Activated CD4-positive, alpha-beta T cell treated with anti-CD3 and anti-CD28 coated beads for 48 hours (primary cell): Measurements from ENCODE around the gene MACROH2A1.

Experiments used
- DNase-seq: peaks from one replicate; pipeline ENCODE4 v3.0.0-alpha.2; 2020

The MACROH2A1 gene

DNA sequence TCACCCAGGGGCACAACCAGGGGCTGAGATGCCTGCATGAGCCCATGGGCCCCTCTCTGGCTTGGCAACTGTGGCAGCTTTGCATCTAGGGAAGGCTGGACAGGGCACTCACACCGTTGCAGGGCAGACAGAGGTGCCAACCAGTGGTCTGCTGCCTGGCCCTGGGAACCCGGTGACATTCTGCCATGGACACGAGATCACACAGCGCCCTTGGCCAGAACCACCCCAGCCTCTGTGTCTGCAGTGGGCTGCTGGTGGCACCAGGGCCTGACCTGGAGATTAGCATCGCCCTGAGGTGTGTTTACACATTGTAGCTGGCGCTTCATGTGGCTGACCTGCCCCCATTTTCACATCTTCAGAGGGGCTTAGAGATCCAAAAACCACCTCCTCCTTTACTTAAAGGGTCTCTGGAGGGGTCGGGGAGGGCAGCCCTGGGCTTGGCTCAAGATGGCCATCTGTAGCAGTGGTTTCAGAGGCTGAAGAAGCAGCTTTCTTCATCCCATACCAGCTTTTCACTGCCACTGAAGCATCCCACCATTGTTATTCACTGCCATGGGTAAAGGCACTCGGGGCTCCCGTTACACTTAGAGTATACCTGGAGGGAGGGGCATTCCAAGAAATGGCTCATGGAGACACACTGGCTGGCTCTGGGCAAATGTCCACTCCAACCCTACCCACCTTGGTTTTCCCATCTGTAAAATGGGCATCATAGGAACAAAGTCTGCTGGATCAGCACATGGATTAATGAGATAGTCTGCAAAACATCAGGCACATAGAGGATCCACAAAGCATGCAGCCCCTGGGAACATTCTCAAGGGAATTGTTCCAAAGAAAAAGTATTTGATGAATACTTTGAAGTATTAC lies 36.7 kb upstream of the MACROH2A1 start:
- DNase-seq = no peak

DNA sequence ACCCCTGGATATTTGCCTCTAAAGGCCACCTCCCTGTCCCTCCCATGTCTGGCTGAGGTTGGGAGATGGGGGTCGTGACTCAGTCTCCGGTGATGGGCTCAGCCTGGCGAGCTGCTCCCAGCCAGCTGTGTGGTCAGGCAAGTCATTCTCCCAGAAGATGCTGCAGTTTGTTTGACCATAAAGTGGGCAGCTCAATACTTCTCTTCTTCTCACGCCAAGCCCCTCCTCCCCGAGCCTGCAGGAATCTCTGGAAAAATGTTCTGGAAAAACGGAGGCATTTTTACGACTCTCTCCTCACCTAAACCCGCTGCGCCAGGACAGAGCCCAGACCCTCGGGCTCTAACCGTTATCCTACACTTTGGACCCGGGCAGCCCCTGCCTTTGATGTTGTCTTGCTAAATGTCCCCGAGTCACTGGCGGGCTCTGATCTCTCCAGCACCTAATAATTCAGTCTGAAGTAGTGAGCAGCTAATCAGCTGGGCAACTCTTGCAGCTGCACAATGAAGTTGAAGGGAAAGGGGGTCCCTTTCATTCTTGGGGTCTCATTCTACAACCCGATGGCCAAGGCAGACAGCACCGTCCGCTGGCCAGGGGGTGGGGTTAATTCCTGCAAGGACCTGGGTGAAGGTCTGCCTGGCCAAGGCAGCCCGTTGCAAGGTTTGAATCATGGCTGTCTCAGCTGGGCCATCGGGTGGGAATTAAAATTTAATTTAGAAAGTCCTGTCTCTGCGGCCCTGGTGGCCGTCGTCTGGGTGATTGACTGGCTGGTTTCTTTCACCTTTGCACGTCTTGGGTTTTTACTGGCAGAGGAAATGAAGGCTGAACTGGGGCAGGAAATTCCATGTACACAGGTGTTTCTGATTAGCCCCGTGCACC lies 35.8 kb upstream of the MACROH2A1 start:
- DNase-seq = no peak

DNA sequence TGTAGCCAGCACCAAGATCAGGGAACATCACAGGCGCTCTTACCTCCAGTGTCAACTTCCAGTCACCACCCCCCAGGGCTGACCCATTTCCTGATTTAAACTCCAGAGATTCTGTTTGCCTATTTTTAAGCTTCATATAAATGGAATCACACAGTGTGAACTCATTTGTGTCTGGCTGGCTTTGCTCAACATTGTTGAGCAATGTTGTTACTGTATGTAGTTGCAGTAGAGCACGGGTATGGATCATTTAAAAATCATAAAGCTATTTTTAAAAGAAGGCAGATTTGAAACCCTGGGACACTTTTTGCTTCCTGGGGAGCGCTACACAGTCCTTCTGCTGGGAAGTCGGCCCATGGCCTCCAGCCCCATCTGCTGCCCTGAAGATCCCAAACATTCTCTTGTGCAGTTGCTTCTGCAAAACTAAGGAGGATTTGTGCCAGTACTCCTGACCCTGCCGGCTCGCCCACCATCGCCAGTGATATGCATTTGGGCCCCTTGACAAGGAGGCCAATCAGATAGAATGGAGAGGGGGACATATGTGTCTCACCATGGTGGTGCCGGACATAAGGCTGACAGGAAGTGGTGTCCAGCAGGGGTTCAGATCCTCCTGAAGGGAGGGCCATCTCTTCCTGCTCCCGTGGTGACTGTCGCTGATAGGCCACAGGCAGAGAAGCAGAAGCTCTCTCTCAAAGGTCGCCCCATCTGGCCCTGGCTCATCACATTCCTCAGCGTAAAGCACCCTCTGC lies 34.8 kb upstream of the MACROH2A1 start:
- no peak for DNase-seq

DNA sequence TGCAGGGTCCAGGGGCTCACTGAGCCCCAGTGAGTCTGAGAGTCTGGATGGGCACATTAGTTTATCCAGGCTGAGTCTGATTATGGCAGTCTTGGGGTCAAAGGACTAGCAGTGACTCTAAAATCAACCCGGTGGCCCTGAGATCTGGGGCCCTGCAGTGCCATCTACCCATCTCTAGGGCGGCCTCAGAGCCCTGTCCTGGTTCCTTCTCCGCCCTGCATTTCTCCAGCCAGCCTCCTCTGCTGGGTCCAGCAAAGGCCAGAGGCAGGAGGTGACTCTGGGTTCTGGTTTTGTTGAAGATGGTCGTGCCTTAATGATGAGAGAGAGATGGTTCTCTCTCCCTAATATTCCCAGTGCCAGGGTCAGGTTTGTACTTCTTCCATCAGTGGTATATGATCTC lies 33.1 kb upstream of the MACROH2A1 start:
- no peak for DNase-seq

DNA sequence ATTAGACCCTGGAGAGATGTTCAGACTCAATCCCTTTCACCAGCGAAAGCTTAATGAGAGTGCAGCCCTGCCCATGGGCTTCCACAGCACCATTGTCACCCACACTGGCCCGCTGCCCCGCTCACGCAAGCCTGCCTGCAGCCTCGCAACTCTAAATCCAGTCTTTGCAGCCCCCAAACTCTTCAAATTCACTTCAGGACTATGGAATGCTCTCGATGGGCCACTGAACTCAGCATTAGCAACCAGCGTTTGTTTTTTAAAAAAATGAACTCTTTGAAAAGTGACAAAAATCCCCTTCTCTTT lies 31.1 kb upstream of the MACROH2A1 start:
- DNase-seq = no peak

DNA sequence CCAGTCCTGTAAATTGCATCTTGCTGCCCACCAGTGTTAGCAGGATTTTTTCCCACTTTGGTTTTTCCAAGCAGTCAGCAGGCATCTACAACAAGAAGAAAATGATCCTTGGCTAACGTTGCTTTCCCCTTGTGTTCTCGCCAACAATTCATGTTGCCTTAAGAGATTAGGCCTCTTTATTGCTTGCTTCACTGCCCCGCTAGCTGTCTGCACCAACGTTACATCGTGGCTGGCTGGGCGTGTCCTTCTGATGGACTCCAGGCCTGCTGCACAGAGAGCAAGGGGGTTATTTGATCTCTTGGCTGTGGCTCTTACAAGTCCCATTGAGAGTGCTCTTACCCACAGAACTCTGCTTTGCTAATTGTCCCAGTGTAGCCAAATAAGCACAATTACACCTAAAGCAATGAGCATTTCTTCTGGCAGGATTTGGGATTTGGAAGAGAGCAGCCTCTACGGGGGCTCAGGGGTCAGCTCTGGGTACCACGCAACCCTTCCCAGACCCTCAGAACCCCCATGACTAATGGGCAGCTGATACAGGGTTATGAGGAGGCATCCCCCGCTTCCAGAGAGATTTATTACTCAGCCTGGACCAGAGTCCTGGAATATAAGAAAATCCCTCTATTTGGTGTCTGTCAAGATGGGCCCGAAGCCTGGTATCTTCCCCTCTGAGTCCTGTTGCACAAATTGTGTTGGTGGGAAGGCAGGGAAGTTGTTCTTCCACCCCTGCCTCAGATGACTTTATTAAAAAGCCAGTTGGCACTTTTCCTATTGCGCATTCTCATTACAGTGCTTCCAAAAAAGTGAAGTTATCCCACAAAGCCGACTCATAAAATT lies 30.5 kb upstream of the MACROH2A1 start:
- DNase-seq = no peak

DNA sequence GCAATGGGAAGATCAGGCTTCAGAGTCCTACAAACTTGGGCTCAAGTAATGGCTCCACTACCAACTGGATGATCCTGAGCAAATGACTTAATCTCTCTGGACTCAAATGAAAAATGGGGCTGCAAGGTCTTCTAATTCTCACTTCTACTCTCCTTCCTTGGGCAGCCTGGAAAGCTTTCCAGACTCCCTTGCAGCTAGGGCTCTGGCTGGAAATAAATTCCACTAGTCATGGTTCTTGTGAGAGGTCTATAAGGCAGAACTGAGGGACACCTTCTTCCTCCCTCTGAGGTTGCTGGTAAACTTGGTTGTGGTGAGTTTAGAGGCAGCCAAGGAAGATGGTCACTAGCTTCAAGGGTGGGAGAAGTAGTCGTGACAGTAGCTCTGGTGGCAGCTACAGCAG lies 29.6 kb upstream of the MACROH2A1 start:
- no peak for DNase-seq

DNA sequence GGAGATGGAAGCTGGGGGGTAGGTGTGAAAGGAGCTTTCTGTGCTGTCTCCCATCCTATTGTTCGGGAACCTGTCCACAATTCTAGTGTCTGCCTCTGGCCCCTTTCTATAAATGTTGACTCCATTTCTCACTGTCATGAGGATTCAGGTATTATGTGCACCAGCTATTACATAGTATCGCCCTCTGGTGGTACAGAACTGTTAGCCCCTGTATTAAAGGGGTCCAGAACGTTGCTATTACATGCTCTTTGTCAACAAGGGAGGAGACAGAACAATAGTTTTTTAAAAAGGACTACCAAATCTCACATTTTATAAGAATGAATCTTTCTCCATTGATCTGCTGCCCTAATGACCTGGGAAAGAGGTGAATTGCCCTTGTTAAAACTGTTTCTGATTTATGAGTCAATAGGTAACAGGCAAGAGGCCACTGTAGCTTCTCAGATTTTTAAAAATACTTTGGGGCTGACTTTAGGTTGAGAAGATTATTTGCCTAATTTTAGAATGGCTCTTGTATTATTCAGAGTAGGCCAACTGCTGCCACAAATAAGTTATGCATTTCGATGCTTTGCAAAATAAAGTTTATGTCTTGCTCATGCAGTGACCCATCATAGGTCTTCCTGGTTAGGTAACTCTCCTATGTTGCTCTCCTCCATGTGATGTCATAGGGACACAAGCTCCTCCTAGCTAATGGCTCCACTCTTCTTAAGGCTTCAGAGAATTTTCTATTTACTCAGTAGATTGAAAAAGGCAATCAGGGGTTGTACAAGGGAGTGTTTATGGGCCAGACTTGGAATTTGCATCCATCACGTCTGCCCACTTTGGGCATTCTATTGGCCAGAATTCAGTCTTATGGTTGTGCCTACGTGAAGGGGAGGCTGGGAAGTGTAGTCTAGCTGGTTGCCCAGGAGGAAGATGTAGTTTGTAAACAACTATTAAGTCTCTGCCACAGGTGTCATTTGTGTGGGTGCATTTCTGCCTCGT lies 27.4 kb upstream of the MACROH2A1 start:
- peak; percentile 36 for DNase-seq

DNA sequence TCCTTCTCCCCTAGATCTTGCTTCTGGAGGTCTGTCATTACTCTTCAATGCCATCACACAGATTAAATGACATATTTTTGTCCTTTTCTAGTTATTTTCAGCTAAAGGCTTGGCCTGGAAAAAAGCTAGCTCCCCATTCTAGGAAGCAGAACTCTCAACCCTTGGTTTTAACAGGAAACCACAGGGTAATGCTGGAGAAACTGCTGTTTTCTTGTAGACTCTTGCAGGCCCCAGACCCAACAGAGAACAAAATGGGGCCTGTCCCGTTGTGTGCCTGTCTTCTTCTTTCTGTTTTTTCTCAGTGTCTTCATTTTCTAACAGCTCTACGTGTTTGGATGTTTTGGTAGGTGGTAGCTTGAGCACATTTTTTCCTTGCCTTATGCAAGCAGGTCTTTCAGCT lies 26.6 kb upstream of the MACROH2A1 start:
- DNase-seq = no peak

DNA sequence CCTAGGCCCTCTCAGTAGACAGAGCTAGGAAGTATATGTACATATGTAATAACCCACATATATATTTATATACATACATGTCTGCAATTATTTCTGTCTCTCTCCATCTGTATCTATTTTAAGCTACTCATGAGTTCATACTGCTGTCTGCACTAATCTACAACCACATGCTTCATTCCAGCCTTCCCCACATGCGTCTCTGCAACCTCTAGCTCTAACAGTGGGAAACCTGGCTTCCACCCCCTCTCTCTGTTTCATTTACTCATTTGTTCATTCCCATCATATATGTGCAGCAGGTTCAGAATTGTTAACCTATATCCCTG lies 24.8 kb upstream of the MACROH2A1 start:
- no peak for DNase-seq

DNA sequence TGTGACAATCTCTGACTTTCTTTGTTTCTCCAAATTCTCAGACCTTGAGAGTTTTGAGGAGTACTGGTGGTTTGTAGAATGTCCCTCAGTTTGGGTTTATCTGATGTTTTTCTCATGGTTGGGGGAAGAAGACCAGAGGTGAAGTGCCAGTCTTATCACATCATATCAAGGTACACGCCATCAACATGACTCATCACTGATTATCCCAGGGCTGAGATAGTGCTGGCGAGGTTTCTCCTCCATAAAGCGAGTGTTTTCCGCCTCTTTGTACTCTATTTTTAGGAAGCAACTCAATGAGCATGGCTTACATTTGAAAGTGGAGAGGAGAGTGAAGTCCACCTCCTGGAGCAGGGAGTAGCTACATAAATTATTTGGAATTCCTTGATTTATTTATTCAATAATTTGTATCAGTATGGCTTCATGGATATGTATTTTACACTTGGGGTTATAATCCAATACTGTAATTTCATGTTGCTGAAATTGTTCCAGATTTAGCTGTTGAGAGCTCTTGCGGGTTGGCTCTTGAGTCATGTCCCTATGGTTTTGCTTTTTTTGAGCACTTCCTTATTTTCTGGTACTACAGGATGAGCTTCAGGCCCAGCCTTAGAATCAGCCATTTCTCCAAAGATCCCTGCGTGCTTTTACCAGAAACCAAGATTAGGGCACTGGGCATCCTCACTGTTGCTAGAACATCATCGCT lies 24.3 kb upstream of the MACROH2A1 start:
- no peak for DNase-seq

DNA sequence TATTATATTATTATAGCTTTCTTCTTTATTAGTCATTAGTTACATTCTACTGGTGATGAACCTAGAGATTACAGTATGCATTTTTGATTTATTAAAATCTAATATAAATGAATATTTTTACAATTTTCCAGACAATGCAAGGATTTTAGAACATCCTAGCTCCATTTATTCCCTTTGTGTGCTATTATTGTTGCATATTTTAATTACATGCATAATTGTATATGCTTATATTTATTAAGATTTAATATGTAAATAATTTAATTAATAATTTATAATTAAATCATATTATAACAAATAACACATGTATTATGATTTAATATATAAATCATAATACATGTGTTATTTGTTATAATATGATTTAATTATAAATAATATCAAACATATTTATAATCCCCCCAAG lies 23.4 kb upstream of the MACROH2A1 start:
- no peak for DNase-seq

DNA sequence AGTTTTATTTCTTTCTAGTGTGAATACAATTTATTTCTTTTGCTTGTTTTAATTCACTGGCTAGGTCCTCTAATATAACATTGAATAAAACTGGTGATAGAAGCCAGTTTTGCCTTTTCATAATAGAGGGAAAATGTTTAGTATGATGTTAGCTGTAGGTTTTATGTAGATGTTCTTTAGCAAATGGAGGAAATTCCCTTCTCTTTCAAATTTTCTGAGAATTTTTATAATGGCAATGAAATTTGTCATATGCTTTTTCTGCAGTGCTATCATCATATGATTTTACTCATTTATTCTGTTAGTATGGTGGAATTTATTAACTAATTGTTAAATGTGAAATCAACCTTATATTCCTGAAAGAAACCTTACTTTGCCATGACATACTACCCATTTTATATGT lies 18.1 kb upstream of the MACROH2A1 start:
- no peak for DNase-seq

DNA sequence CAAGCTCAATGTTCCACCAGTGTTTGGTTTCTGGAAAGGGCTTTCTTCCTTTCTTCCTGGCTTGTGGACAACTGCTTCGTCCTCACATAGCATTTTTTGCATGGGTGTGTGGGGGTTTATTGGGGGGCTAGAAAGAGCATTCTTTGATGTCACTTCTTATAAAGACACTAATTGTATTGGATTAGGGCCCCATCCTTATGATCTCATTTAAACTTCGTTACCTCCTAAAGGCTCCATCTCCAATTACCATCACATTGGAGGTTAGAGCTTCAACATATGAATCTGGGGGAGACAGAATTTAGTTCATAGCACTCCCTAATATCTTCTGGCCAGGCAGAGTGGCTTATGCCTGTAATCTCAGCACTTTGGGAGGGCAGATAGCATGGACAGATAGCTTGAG lies 6.1 kb upstream of the MACROH2A1 start:
- DNase-seq = no peak

DNA sequence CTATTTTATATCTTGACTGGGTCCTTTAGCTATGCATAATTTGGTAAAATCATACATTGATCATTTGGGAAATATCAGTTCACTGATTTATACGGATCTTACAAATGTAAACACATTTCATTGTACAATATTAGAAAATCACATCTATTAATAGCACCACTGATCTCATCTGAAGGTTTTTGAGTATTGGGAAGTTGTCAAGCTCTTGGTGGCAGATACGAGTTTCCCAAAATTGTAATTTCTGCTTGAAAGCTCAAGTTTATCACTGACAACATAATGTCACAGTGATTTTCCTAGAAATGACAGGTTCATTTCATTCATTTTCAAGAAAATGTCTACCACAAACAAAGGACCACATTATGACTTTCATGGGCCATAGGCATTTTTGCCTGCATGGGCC lies 3.0 kb upstream of the MACROH2A1 start:
- no peak for DNase-seq

DNA sequence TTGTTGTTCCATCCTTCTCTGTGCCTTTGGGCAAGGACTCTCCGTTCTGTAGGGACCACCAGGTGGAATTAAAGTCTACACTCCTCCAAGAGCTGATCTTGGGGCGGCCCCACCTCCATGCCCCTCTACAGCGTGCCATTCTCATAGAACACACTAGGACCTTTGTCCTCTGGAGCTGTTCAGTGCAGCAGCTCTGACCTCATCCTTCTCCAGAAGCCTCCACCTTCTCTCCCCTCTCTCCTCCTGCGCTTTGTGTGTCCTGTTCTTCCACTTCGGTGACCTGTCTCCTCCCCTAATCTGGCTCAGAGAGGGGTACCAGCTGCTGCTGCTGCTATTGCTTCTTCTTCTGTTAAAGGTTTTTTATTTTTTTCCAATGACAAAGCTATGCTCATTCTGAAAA lies 1.8 kb upstream of the MACROH2A1 start:
- DNase-seq = no peak

DNA sequence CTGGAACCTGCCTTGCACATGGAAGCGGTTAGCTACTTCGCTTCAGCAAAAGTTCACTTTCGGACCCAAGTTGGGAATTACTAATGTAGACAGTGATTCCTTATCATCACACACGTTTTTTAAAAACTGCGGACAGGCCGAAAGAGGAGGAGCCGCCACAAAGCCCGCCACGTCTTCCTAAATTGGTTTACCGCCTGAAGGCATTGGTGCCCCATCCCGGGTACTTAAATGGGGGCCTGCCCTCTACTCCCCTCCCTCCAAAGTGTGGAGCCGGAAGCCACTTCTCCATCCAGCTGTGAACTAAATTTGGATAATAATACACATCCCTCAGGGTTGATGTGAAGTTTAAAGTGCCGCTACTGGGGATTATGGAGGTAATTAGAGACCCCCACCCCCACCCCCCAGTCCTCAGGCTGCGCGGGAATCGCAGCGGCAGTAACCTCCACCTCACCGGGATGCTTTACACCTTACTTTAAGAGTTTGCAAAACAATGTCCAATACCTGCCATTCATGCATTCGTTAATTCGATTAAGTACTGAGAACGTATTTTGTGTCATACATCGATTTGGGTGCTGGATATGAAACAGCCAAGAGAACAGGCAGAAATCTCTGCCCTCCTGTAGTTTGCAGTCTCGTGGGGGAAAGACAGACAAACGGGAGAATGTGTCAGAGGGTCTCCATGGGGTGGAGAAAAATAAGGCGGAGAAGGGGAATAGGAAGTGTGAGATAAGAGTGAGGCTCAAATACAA lies 937 bp upstream of the MACROH2A1 start:
- no peak for DNase-seq

DNA sequence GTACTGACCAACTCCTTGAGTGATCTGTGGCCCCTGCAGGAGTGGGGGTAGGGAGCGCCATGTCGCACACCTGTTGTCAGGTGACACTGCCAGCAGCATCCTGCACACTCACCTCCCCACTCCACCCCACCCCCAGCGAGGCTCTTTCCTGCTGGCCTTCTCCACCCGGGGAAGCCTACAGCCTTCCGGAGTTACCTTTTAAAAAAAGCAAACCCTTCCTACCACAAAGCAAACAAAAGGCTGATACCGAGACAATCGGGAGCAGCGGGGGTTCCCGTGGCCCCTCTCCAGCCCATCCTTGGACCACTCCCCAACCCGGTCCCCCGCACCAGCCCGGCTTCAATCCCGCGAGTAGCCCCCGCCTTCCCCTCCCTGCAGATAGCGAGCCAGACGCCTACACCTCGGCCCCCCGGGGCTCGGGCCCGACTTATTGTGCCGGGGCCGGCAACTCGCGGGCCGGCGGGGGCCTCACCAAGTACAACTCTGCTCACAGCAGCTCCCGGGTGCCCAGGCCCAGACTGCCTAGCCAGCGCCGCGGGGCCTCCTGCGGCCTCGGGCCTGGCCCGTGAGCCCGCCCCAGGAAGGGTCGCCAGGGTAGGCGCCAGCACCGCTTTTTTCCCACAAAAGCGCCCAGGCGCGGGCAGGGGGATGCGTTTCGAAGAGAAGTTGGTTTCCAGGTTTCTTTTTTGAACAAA lies 724 bp downstream of the MACROH2A1 start:
- DNase-seq = peak; percentile 70

DNA sequence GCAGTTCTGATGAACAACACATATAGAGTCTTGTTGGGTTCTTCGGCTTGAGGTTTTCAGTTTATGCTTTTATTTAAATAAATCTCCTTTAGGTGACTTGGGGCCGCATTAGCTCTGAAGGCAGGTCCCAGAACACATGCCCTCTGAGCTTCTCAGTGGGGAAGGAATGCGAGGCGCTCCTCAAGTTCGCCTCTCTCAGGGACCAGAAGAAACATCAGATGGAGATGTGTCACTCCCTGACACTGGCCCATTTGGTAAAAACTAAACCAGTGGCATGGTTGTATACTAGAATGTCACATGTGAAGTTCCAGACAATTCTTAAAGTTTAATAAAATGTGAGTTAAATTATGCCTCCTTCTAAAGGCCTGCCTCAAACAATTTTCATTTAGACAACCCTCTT lies 1.9 kb downstream of the MACROH2A1 start:
- no peak for DNase-seq
